IPS-NIHi11 (cell line): ENCODE results near the gene TARP.

Experiments used
- DNase-seq: peaks from one replicate; pipeline ENCODE4 v3.0.0; 2012; ENCODE audit warnings: mixed read lengths, low spot score

TARP gene

GRCh38 chr7:38215735-38216670, 57.4 kb downstream of the TARP start:
- DNase-seq, result peak; percentile 87

GRCh38 chr7:38215115-38215514, 58.3 kb downstream of the TARP start:
- DNase-seq, result no peak

- no peak for DNase-seq
Observed at GRCh38 chr7:38211940-38212339, 61.5 kb downstream of the TARP start.

- DNase-seq, result no peak
Observed at GRCh38 chr7:38211486-38211885, 62.0 kb downstream of the TARP start.
